ENCODE results near the gene USP48. TPM values are rescaled to one million over a fixed set of nuclear protein-coding genes. Genes with fewer than 3 reads are reported as not detected.
"Not testable (repeated sequence)": the region's sequence is repeated elsewhere in the genome, so short reads cannot be mapped to it uniquely, and the experiment has no call there.

Gene USP48
- total RNA-seq, 1 donor from 2014 or later = 54.5 TPM

DNA sequence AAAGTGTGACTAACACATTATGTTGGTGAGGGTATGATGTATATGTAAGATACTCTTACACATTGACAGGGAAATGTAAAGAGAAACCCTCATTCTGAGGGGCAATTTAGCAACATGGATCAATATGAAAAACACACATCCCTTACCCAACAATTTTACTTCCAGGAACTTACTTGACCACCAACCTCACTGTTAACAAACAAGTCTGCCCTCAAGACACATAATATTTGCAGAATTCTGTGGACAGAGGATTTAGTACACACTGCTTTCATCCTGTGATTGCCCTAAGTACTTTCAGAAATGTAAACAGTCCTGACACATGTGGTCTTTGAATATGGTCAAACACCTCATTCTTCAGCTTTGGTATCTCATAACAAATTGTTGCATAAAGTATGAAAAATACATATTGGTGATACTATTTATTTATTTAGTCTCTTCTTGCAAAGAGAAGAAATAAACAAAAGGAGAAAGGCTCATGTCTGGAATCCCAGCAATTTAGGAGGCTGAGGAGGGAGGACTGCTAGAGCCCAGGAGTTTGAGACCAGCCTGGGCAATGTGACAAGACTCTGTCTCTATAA lies 6.9 kb downstream of the USP48 start:
- peaks cover 4% of the 10 kb centered on the region for H3K9me3 Mint-ChIP-seq (ENCODE audit: low read depth)
- no peak overlapping the region for H3K27ac Mint-ChIP-seq (ENCODE audit: unreplicated experiment)
- TF ChIP-seq, protein P1, sequence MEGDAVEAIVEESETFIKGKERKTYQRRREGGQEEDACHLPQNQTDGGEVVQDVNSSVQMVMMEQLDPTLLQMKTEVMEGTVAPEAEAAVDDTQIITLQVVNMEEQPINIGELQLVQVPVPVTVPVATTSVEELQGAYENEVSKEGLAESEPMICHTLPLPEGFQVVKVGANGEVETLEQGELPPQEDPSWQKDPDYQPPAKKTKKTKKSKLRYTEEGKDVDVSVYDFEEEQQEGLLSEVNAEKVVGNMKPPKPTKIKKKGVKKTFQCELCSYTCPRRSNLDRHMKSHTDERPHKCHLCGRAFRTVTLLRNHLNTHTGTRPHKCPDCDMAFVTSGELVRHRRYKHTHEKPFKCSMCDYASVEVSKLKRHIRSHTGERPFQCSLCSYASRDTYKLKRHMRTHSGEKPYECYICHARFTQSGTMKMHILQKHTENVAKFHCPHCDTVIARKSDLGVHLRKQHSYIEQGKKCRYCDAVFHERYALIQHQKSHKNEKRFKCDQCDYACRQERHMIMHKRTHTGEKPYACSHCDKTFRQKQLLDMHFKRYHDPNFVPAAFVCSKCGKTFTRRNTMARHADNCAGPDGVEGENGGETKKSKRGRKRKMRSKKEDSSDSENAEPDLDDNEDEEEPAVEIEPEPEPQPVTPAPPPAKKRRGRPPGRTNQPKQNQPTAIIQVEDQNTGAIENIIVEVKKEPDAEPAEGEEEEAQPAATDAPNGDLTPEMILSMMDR (IDR thresholded peaks at IDR 0.05) = no peak
- H3K36me3 Mint-ChIP-seq (ENCODE audit: low read depth) = peaks cover 2% of the 10 kb centered on the region
- H3K4me1 Mint-ChIP-seq (ENCODE audit: low read depth) = peaks cover 30% of the 10 kb centered on the region
- H3K27me3 Mint-ChIP-seq (ENCODE audit: low read depth) = no peaks in the 10 kb centered on the region
- H3K4me3 Mint-ChIP-seq (ENCODE audit: unreplicated experiment) = no peak overlapping the region
- DNase-seq (ENCODE audit: low spot score) = no peak

DNA sequence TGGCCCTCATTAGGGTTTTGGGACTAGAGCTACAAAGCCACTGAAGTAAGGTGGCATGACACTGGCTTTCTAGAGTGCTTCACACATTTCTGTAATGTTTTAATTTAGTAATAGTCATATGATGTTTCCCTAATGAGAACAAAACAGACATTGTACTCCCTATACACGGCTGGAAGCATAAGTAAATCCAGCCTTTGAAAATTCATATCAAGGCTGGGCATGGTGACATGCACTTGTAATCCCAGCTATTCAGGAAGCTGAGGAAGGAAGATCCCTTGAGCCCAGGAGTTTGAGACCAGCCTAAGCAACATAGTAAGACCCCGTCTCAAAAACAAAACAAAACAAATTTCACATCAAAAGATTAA lies 7.4 kb downstream of the USP48 start:
- H3K4me1 Mint-ChIP-seq (ENCODE audit: low read depth) = peaks cover 30% of the 10 kb centered on the region
- no peaks in the 10 kb centered on the region for H3K27me3 Mint-ChIP-seq (ENCODE audit: low read depth)
- no peak overlapping the region for H3K27ac Mint-ChIP-seq (ENCODE audit: unreplicated experiment)
- no peak overlapping the region for H3K4me3 Mint-ChIP-seq (ENCODE audit: unreplicated experiment)
- H3K9me3 Mint-ChIP-seq (ENCODE audit: low read depth) = peaks cover 4% of the 10 kb centered on the region
- no peak for DNase-seq (ENCODE audit: low spot score)
- peaks cover 2% of the 10 kb centered on the region for H3K36me3 Mint-ChIP-seq (ENCODE audit: low read depth)
- TF ChIP-seq, protein P1 (IDR thresholded peaks at IDR 0.05) = no peak

DNA sequence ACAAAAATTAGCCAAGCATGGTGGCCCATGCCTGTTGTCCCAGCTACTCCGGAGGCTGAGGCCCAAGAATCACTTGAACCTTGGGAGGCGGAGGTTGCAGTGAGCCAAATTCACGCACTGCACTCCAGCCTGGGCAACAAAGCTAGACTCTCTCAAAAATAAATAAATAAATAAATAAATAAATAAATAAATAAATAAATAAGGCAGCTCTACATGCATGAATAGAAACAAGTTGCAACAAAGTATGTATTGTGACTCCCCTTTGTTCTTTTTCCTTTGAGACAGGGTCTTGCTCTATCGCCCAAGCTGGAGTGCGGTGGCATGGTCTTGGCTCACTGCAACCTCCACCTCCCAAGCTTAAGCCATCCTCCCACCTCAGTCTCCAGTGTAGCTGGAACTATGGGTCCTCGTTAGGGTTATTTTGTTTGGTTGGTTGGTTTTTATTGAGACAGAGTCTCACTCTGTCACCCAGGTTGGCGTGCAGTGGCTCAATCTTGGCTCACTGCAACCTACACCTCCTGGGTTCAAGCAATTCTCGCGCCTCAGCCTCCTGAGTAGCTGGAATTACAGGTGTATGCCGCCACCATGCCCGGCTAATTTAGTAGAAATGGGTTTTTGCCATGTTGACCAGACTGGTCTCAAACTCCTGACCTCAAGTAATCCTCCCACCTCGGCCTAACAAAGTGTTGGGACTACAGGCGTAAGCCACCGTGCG lies 8.0 kb downstream of the USP48 start:
- H3K4me1 Mint-ChIP-seq (ENCODE audit: low read depth) = peaks cover 27% of the 10 kb centered on the region
- DNase-seq (ENCODE audit: low spot score) = no peak
- no peaks in the 10 kb centered on the region for H3K27me3 Mint-ChIP-seq (ENCODE audit: low read depth)
- TF ChIP-seq, protein P1 (IDR thresholded peaks at IDR 0.05) = no peak
- H3K4me3 Mint-ChIP-seq (ENCODE audit: unreplicated experiment) = no peak overlapping the region
- peaks cover 4% of the 10 kb centered on the region for H3K9me3 Mint-ChIP-seq (ENCODE audit: low read depth)
- H3K36me3 Mint-ChIP-seq (ENCODE audit: low read depth) = peaks cover 2% of the 10 kb centered on the region
- no peak overlapping the region for H3K27ac Mint-ChIP-seq (ENCODE audit: unreplicated experiment)

DNA sequence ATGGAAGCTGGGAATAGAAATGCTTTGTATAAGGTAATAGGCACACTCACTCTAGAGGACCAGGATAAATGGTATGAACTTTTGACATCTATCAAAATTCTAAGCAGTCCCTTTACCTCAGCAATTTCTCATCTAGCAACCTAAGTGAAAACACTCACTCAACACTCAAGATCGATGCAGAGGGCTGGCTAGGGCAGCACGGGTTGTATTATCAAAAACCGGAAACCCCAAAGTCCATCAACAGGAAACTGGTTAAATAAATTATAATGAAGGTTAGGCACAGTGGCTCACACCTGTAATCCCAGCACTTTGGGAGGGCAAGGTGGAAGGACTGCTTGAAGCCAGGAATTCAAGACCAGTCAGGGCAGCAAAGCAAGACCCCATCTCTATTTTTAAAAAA lies 9.4 kb downstream of the USP48 start:
- Mint-ChIP-seq H3K4me3 (ENCODE audit: unreplicated experiment) (no peak overlapping the region), H3K27ac (ENCODE audit: unreplicated experiment) (no peak overlapping the region), H3K9me3 (ENCODE audit: low read depth) (peaks cover 4% of the 10 kb centered on the region), H3K4me1 (ENCODE audit: low read depth) (peaks cover 25% of the 10 kb centered on the region), H3K36me3 (ENCODE audit: low read depth) (peaks cover 2% of the 10 kb centered on the region), H3K27me3 (ENCODE audit: low read depth) (no peaks in the 10 kb centered on the region)
- TF ChIP-seq, protein P1 (IDR thresholded peaks at IDR 0.05) = no peak
- DNase-seq (ENCODE audit: low spot score) = no peak

DNA sequence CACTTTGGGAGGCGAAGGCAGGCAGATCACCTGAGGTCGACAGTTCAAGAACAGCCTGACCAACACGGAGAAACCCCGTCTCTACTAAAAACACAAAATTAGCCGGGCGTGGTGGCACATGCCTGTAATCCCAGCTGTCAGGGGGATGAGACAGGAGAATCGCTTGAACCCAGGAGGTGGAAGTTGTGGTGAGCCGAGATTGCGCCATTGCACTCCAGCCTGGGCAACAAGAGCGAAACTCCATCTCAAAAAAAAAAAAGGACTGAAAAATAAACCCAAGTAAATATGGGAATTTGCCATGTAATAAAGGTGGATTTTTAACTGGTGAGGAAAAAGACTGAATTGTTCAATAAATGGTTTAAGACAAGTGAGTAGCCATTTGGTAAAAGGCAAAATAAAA lies 11.3 kb downstream of the USP48 start:
- DNase-seq (ENCODE audit: low spot score); H3K36me3 Mint-ChIP-seq (ENCODE audit: low read depth); H3K27me3 Mint-ChIP-seq (ENCODE audit: low read depth); H3K4me3 Mint-ChIP-seq (ENCODE audit: unreplicated experiment); H3K9me3 Mint-ChIP-seq (ENCODE audit: low read depth); H3K27ac Mint-ChIP-seq (ENCODE audit: unreplicated experiment): not testable (repeated sequence)
- H3K4me1 Mint-ChIP-seq (ENCODE audit: low read depth) = peaks cover 19% of the 10 kb centered on the region

DNA sequence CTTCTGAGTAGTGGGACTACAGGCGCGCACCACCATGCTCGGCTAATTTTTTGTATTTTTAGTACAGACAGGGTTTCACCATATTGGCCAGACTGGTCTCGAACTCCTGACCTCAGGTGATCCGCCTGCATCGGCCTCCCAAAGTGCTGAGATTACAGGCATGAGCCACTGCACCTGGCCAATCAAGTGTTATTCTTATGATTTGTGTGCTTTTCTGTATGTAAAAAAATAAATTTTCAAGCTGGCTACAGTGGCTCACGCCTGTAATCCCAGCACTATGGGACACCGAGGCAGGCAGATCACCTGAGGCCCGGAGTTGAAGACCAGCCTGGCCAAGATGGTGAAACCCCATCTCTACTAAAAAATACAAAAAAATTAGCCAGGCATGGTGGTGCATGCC lies 12.3 kb downstream of the USP48 start:
- H3K36me3 Mint-ChIP-seq (ENCODE audit: low read depth); H3K27me3 Mint-ChIP-seq (ENCODE audit: low read depth); DNase-seq (ENCODE audit: low spot score); H3K27ac Mint-ChIP-seq (ENCODE audit: unreplicated experiment); H3K9me3 Mint-ChIP-seq (ENCODE audit: low read depth); H3K4me3 Mint-ChIP-seq (ENCODE audit: unreplicated experiment): not testable (repeated sequence)
- H3K4me1 Mint-ChIP-seq (ENCODE audit: low read depth) = peaks cover 22% of the 10 kb centered on the region

Measured in chondrocyte (in vitro differentiated cells).